Measurements from ENCODE around the gene NTSR1. TPM values are rescaled to one million over a fixed set of nuclear protein-coding genes. Genes with fewer than 3 reads are reported as not detected.
"Not testable (repeated sequence)": the region's sequence is repeated elsewhere in the genome, so short reads cannot be mapped to it uniquely, and the experiment has no call there.

The NTSR1 gene
- total RNA-seq, 1 experiment from 2014 or later: 0.40 TPM

DNA sequence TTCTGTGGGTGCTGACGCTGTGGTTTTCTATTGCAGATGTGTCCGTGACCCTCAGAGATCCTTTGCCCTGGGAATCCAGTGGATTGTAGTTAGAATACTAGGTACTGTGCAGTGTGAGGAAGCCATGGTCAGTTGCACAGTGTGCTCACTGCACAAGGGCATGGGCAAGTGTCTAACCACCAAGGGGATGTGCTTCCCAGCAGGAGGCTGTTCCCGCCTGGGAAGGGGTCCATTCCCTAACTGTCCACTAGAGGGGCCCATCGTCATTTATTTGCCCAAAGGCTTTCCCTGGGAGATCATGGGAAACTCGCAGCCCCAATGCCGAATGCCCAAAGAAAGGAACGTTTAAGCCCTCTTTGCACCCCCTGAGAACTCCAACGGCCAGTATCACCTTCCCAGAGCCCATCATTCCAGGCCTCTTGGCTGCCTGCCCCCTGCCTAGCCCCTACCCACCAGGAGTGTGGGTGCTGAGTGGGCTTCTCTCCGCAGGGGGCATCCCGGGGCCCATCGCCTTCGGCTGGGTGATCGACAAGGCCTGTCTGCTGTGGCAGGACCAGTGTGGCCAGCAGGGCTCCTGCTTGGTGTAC is 40.1 kb upstream of the NTSR1 start:
- Histone ChIP-seq H3K36me3 (peaks cover 51% of the 10 kb centered on the region), H3K27me3 (no peaks in the 10 kb centered on the region), H3K4me3 (no peak overlapping the region), H3K9me3 (no peaks in the 10 kb centered on the region)
- peak; percentile 54 for DNase-seq

DNA sequence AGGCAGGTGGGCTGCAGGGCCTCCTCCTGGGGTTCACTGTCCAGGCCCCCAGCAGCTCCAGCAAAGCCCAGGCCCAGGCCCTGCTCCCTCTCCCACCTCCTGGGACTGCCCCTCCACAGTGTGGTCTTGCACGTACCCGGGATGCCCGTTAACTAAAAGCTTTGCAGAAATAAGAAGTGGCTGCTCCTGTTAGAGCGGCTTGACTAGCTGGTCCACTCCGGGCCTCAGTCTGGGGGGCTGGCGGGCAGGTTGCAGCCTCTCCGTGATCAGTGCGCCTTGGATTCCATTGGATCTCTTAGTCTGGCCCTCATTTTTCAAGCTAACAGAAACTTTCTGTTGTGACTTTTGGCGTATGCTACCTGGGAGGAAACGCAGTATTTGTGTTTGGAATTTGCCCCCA is 39.4 kb upstream of the NTSR1 start:
- DNase-seq: no peak
- Histone ChIP-seq H3K4me3 (no peak overlapping the region), H3K9me3 (no peaks in the 10 kb centered on the region), H3K36me3 (peaks cover 51% of the 10 kb centered on the region), H3K27me3 (no peaks in the 10 kb centered on the region)

DNA sequence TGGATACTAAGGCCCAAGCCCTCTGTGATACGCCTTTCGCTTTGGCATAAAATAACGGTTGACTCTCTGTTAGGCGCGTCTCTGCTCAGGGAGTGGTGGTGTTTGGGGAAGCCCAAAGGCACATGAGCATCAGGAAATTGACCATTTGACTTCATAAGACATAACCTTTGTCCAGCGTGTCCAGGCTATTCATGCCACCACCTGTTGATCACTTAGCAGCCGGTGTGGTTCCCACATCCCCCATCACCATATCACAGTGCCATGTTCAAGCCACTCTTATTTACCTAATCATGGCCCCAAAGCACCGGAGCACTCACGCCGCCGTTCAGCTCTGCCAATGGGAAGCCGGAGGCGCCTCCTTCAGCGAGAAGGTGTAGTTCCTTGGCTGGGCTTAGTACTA is 38.5 kb upstream of the NTSR1 start:
- Histone ChIP-seq H3K9me3 (no peaks in the 10 kb centered on the region), H3K4me3 (no peak overlapping the region), H3K27me3 (no peaks in the 10 kb centered on the region), H3K36me3 (peaks cover 46% of the 10 kb centered on the region)
- DNase-seq: no peak

DNA sequence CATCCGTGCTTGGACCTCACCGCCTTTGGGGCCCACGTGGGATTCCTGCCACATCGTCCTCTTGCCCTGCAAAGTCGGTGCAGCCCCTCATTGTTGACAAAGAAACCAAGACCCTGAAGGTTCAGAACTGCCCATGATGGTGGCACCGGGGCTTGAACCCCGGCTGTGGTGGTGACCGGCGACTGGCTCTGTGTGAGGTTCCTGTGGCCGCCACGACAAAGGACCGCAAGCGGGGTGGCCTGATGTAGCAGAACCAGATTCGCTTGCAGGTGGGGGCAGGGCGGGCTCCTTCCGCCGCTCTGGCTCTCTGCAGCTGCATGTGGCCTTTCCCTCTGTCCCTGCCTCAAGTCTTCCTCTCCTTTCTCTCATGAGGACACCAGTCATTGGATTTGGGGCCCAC is 37.6 kb upstream of the NTSR1 start:
- Histone ChIP-seq H3K4me3 (no peak overlapping the region), H3K36me3 (peaks cover 43% of the 10 kb centered on the region), H3K9me3 (no peaks in the 10 kb centered on the region), H3K27me3 (no peaks in the 10 kb centered on the region)
- DNase-seq: no peak

DNA sequence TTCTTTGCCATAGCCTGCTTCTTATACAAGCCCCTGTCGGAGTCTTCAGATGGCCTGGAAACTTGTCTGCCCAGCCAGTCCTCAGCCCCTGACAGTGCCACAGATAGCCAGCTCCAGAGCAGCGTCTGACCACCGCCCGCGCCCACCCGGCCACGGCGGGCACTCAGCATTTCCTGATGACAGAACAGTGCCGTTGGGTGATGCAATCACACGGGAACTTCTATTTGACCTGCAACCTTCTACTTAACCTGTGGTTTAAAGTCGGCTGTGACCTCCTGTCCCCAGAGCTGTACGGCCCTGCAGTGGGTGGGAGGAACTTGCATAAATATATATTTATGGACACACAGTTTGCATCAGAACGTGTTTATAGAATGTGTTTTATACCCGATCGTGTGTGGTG is 36.9 kb upstream of the NTSR1 start:
- DNase-seq: no peak
- no peaks in the 10 kb centered on the region for H3K9me3 ChIP-seq
- H3K4me3 ChIP-seq: no peak overlapping the region
- H3K36me3 ChIP-seq: peaks cover 43% of the 10 kb centered on the region
- no peaks in the 10 kb centered on the region for H3K27me3 ChIP-seq

DNA sequence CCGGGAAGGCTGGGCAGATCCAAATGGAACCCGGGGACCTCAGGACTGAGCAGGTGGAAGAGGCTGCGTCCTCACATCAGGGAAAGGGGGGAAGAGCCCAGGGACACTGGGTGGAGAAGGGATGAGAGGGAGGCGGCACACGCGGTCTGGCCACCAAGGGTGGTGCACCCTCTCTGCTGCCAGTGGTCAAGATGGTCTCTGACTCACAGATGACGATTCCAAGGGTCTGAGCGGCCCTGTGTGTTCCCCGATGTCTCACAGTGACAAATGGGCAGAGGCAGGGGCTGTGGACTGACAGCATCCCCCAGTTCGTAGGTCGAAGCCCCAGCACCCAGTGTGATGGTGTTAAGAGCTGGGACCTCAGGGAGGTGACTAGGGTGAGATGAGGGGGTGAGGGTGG is 34.3 kb upstream of the NTSR1 start:
- Histone ChIP-seq H3K27me3 (no peaks in the 10 kb centered on the region), H3K36me3 (peaks cover 27% of the 10 kb centered on the region), H3K4me3 (no peak overlapping the region), H3K9me3 (no peaks in the 10 kb centered on the region)
- no peak for DNase-seq

DNA sequence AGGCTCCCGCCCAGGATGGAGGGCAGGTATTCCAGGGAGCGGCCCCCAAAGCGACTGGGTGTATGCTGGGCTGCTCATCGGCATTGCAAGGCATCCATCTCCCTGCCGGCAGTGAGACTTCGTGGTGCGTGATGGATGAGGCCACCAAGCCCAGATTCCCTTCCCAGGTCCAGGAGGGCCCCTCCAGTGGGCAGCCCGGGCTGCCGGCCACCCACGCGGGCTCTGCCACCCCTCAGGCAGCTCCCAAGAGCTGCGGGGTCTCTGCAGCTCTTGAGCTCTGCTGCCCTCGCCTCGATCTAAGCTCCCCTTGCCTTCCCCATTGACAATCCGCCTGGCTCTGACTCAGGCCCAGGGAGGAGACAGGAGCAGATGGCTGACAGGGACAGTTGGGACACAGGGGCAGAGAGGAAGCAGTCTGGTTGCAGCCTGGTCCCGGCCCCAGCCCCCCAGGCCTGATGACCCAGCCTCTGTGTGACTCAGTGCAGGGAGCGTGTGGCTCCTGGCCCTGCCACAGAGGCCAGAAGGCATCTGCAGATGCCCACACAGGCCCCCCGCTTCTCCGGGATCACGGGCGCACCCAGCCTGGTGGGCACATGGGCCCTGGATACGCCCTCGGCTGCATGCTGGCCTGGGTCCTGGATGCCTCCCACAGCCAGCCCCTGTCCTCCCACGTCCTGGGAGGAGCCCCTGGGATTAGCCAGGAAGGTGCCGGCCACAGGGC is 33.3 kb upstream of the NTSR1 start:
- DNase-seq: peak; percentile 63
- H3K9me3 ChIP-seq: no peaks in the 10 kb centered on the region; the same call in 1 of the 2 replicates

DNA sequence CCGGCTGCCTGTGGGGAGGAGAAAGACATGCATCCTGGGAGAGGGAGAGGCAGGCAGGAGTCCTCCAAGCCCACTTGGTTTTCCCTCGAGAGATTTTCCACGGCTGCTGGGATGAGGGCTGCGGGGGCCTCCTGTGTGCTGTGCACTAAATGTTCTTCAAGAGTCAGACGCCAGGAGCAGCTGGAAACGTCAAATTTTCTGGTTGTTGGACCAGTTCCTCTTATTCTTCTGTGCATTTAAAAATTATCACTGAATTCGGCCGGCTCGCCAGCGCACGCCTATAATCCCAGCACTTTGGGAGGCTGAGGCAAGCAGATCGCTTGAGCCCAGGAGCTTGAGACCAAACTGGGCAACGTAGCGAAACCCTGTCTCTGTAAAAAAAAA is 32.8 kb upstream of the NTSR1 start:
- peaks cover 13% of the 10 kb centered on the region for H3K36me3 ChIP-seq
- no peaks in the 10 kb centered on the region; the same call in 1 of the 2 replicates for H3K9me3 ChIP-seq
- H3K27me3 ChIP-seq: no peaks in the 10 kb centered on the region
- no peak for DNase-seq
- no peak overlapping the region for H3K4me3 ChIP-seq

More for the DNA sequence above, 33.3 kb upstream of the NTSR1 start:
- no peaks in the 10 kb centered on the region for H3K27me3 ChIP-seq
- H3K36me3 ChIP-seq: peaks cover 19% of the 10 kb centered on the region
- H3K4me3 ChIP-seq: no peak overlapping the region

DNA sequence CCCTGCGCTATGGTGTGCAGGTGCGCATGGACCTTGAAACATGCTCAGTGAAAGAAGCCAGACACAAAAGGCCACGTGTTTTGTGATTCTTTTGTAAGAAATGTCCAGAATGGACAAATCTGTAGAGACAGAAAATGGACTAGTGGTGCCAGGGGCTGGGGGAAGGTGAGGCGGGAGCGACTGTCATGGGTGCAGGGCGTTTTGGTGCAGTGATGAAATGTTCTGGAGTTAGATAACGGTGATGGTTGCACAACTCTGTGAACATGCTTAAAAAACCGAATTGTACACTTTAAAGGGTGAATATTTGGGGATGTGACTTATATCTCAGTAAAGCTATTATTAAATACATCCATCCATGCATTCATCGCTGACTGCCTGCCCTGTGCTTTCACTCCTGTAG is 31.7 kb upstream of the NTSR1 start:
- no peaks in the 10 kb centered on the region for H3K27me3 ChIP-seq
- H3K9me3 ChIP-seq: no peaks in the 10 kb centered on the region; the same call in 1 of the 2 replicates
- H3K36me3 ChIP-seq: peaks cover 4% of the 10 kb centered on the region; the same call in 1 of the 2 replicates
- no peak for DNase-seq
- H3K4me3 ChIP-seq: no peak overlapping the region

DNA sequence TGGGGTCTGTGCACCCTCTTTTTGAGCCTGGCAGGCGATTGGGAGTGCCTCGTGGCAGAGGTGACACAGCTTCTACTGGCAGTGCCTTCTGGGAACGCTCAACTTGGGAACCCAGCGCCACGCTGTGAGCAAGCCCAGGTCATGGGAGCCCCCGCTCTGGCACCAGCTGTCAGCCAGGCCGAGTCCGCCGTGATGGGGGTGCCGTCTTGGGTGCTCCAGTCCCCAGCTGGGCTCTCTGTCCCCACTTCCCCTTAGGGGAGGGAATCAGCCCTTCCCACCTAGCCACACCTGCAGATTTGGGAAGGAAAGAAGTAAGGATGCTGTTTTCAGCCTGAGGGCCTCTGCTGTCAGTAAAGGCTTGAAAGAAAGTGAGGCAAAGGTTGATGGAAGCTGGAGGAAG is 31.0 kb upstream of the NTSR1 start:
- no peaks in the 10 kb centered on the region for H3K36me3 ChIP-seq
- DNase-seq: no peak
- H3K27me3 ChIP-seq: no peaks in the 10 kb centered on the region
- no peaks in the 10 kb centered on the region; the same call in 1 of the 2 replicates for H3K9me3 ChIP-seq
- H3K4me3 ChIP-seq: no peak overlapping the region

DNA sequence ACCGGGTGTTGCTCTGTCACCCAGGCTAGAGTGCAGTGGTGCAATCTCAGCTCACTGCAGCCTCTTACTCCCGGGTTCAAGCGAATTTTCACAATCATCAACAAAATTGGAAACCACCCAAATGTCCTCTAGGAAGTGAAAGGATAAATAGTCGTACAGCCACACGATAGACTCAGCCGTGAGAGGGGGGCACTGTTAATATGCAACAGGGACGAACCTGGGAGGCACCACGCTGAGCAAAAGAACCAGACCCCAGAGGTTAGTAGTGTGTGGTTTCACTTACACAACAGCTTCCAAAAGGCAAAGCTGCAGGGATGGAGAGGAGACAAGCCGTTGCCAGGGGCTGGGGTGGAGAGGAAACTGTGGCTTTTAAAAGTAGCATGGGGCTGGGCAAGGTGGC is 30.1 kb upstream of the NTSR1 start:
- Histone ChIP-seq H3K9me3 (no peaks in the 10 kb centered on the region; the same call in 1 of the 2 replicates), H3K4me3 (no peak overlapping the region), H3K36me3 (no peaks in the 10 kb centered on the region), H3K27me3 (no peaks in the 10 kb centered on the region)
- DNase-seq: no peak

DNA sequence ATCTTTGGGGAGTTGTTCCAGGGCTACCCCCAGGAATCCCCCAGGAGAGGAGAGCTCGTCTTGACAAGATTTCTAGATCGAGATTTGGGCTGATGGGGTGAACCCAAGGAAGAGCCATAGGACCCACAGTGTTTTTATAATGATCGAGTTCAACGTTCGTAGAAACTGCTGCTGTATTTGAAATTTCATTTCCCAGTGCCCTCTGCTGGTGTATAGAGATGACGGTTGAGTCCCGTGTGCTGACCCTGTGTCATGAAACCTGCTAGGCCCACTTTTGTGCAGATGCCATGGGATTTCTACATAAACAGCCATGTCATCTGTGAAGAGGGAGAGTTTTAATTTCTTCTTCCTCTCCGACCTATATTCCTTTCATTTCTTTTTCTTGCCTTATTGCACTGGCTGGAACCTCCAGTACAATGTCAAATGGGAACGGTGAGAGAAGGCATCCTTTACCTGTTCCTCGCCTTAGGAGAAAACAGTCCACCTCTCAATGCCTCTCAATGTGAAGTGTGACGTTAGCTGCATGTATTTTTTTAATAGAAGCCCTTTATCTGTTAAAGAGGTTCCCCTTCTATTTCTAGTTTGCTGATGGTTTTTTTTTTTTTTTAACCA is 28.6 kb upstream of the NTSR1 start:
- Histone ChIP-seq H3K4me3 (no peak overlapping the region), H3K27me3 (no peaks in the 10 kb centered on the region), H3K9me3 (no peaks in the 10 kb centered on the region; the same call in 1 of the 2 replicates), H3K36me3 (no peaks in the 10 kb centered on the region)
- DNase-seq: no peak

DNA sequence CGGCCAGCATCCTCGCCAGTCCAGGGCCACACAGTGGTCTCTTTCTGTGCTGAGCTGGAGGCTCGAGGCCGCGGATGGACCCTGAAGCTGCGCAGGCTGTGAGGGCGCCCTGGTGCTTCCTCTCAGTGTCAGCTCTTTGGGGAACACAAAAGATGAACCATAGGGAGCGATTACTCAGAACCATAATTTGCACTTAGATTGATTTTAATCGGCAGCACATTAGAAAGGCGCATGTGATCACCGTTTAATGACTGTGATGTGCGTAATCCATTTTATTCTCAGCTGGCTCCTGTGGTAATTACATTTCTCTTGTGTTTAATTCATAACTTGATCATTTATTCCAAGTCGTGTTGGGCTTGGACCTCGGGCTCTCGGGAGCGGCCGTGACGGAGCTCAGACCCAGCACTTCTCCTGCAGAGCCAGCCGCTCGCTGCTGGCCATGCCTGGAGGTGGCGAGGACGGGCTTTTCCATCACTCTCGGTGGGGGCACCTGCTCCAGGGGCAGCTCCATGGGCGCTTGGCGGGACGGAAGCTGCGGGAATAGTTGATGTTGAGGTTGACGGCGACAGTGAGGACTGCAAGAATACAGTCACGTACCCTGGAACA is 25.6 kb upstream of the NTSR1 start:
- H3K36me3 ChIP-seq: no peaks in the 10 kb centered on the region
- DNase-seq: no peak
- no peaks in the 10 kb centered on the region; the same call in 1 of the 2 replicates for H3K9me3 ChIP-seq
- H3K4me3 ChIP-seq: no peak overlapping the region
- no peaks in the 10 kb centered on the region for H3K27me3 ChIP-seq

DNA sequence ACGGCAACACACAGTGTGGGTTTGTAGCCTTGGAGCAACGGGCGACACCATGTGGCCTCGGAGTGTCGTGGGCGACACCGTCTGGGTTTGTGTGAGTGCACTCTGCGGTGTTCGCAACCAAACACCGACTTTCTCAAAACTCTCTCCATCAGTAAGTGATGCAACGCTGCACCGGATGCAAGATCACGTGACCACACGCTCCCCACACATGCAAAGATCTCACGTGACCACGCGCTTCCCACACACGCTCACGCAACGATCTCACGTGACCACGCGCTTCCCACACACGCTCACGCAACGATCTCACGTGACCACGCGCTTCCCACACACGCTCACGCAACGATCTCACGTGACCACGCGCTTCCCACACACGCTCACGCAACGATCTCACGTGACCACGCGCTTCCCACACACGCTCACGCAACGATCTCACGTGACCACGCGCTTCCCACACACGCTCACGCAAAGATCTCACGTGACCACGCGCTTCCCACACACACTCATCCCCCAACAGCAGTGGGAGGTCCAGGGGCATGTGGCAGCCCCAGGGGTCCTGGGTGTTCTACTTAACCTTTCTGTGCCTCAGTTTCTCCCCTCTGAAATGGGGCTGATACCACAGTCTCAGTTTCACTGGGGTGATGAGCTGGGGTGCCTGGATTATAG is 24.8 kb upstream of the NTSR1 start:
- not testable (repeated sequence) for H3K36me3 ChIP-seq, H3K27me3 ChIP-seq, H3K4me3 ChIP-seq, DNase-seq, H3K9me3 ChIP-seq

DNA sequence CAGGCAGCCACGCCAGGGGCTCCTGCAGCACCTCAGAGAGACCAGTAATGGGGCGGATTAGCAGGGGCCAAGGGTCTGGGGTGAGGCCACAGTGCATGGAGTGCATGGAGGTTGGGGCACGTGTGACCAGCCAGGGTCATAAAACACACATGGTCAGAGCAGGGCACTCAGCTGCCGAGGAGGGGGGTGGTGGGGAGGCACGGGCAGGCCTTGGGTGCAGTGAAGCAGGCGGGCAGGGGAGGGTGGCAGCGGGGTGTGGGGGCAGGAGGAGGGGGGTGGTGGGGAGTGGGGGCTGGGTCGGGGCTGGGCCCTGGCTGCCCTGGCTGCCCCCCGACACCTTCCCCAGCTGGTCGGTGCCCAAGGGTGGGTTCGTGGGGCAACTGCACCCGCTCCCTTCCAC is 23.7 kb upstream of the NTSR1 start:
- Histone ChIP-seq H3K4me3 (no peak overlapping the region), H3K27me3 (no peaks in the 10 kb centered on the region)

DNA sequence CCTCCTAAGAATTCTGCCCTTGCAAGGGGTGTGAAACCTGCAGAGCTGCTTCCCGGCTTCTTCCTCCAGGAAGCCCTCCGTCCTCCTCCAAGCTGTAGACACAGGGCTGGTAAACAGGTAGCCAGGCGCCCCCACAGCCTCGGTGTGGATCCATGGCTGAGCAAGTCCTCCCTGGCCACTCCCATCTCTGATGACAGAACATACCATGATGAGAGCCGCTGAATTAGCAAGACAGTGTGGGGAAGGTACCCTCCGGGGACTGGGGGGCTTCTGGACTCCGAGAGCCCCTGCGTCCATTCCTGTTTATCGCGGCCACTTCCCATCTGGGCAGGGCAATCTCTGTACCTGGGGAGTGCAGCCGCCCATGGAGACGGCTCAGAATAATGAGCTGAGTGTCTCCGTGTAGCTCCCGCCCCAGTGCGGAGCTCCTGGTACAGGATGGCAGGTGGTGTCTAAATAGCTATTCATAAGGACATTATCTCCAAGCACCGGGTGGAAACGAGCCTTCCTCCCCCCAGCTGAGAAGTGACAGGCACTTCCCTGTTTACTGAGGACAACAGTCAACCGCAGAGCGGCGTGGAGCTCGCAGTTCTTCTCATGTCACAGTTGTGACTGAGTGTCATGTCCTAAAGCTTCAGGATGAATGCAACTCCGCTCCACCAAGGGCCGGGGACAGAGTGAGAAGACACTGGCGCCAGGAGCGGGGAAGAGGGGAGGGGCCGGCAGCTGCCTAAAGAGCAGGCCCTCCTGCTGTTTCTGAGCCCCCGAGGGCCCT is 22.7 kb upstream of the NTSR1 start:
- H3K9me3 ChIP-seq: no peaks in the 10 kb centered on the region

More for the DNA sequence above, 23.7 kb upstream of the NTSR1 start:
- no peaks in the 10 kb centered on the region; the same call in 1 of the 2 replicates for H3K9me3 ChIP-seq
- no peak for DNase-seq
- no peaks in the 10 kb centered on the region for H3K36me3 ChIP-seq

More for the DNA sequence above, 22.7 kb upstream of the NTSR1 start:
- Histone ChIP-seq H3K36me3 (no peaks in the 10 kb centered on the region), H3K4me3 (no peak overlapping the region), H3K27me3 (no peaks in the 10 kb centered on the region)
- no peak for DNase-seq
